SK-MEL-5 (cell line): ENCODE results near the gene RNF43. TPM values are rescaled to one million over a fixed set of nuclear protein-coding genes. Genes with fewer than 3 reads are reported as not detected.
A peak's percentile ranks its signal among the peaks of the same experiment; 100 is the strongest.

Experiments
- DNase-seq: peaks from one replicate; pipeline ENCODE4 v3.0.0-alpha.2; 2016; ENCODE audit warnings: low read depth, low spot score
- in situ Hi-C: cut with HindIII; loops from 2 replicates; pipeline ENCODE4 v1.10.0; 2016; ENCODE audit warnings: low sequenced_read_pairs, high pct_unique_total_duplicates, low pct_unique_long_range_greater_than_20kb
- polyA plus RNA-seq, 2 experiments: library from polyadenylated mRNA; depleted of rRNA; stranded (reverse); fragments of >200 nt; gene quantifications; 2 replicates each; pipeline ENCODE4 v1.2.3, GENCODE V29; 2015
- total RNA-seq: library from RNA; depleted of rRNA; stranded (reverse); fragments of >200 nt; shearing (Covaris generic); gene quantifications from 2 replicates; pipeline ENCODE4 v1.2.3, GENCODE V29; 2014; rRNA removed

Gene RNF43
- total RNA-seq = 5.2 and 5.6 TPM in 2 replicates
- 17.8 and 23.7 TPM in 2 replicates for polyA plus RNA-seq (2015; cell fraction: cytosol; rRNA removed)
- polyA plus RNA-seq (2015; cell fraction: nucleus; rRNA removed) = 11.9 and 15.5 TPM in 2 replicates

- in situ Hi-C loops = no loop called here
- DNase-seq = peak; percentile 100
Measured at GRCh38 chr17:58417300-58418092, at the start of gene RNF43. Gene RNF43 (minus strand): TSS chr17:58417534. CDS start chr17:58415577, 1,957 bp downstream.

GRCh38 chr17:58455491-58455890 is 38.2 kb upstream of the RNF43 start:
- no peak for DNase-seq
- in situ Hi-C loops = no loop called here

DNA sequence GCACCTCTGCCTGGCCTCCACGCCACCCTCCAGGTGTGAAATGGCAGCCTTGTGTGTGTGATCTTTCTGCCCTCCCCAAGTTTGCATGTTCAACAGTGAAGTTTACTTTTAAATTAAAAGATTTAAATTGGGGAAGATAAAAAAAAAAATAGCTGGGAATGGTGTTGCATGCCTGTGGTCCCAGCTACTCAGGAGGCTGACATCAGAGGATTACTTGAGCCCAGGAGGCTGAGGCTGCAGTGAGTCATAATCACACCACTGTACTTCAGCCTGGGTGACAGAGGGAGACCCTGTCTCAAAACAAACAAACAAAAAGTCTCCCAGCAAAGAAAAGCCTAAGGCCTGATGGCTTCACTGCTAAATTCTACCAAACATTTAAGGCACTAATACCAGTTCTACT is 35.4 kb upstream of the RNF43 start:
- in situ Hi-C loops = no loop called here
- peak; percentile 42 for DNase-seq

- DNase-seq = peak; percentile 95
- in situ Hi-C loops = no loop called here
Measured at GRCh38 chr17:58447039-58447975, 30.0 kb upstream of the RNF43 start.

GRCh38 chr17:58446086-58446485 is 28.8 kb upstream of the RNF43 start:
- in situ Hi-C loops = no loop called here
- peak; percentile 71 for DNase-seq

DNA sequence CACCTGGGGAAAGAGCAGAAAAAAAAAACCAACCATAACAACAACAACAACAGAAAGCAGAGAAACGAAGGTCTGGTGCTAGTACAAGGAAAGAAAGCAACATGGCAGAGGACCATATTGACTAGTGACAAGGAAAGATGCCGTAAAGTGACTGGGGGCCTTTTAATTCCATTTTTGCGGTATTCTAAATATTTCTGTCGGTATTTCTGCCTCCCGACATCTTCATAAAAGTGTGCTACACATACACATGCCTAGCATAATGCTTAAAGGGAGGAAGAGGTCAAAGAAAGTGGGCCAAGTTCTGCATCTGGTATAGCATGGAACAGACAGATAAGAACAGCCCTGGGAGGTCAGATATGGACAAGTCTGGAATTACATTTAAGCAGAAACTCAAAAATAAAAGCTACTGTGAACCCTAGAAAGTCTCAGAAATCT is 19.5 kb upstream of the RNF43 start:
- in situ Hi-C loops = no loop called here
- DNase-seq = no peak

DNA sequence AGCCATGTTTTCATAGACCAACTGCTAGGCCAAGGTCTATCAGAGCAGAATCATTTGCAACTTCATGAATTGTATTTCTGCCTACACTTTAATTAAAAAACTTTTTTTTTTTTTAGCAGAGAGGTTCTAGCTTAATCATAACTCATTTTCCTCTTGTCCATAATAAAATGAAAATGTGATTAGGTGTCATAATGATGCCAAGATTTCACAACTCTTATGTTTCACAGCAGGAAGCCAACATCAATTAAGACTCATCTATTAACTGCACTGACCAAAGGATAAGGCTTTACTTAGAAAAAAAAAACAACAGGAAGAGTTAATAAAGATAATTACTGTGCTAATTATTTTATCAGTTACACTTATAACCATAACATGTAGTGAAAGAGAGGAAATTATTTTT is 18.9 kb upstream of the RNF43 start:
- in situ Hi-C loops = no loop called here
- no peak for DNase-seq

- in situ Hi-C loops = no loop called here
- DNase-seq = peak; percentile 36
Measured at GRCh38 chr17:58432806-58433573, 15.7 kb upstream of the RNF43 start.

DNA sequence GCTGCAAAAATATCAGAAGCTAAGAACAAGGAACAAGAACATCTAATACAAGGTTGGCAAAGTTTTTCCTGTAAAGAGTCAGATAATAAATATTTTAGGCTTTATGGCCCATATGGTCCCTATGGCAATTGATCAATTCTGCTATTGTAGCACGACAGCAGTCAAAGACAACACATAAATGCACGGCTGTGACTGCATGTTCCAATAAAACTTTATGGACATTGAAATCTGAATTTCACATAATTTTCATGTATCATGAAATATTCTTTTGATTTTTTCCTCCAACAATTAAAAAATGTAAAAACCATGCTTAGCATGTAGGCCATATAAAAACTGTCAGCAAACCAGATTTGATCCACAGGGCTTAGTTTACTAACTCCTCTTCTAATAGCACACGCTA is 10.5 kb upstream of the RNF43 start:
- DNase-seq = no peak
- in situ Hi-C loops = loop anchor here (10.0 kb wide), 1 partner anchor 143 kb away; the partner anchor contains the start of gene MPO

GRCh38 chr17:58421711-58422110 is 4.4 kb upstream of the RNF43 start:
- in situ Hi-C loops = loop anchor here (10.0 kb wide), 1 partner anchor 137 kb away; the partner anchor contains the start of gene MPO
- no peak for DNase-seq

DNA sequence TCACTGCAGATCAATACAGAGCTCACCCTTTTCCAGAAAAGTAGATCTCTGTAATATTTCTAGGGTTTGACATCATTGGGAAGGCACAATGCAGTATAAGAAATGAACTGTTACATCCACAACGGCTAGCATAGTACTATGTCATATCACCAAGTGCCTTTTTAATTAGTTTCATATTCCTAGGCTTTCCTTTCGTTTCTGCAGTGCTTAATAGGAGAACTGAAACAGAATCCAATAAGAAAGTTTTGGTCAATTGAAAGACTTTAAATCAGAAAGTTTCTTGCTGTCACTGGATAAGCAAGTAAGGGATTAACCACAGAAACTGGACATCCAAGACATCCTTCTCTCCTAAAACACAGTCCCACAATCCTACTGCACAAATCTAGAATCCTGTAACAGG is 3.5 kb upstream of the RNF43 start:
- in situ Hi-C loops = loop anchor here (10.0 kb wide), 1 partner anchor 136 kb away; the partner anchor contains the start of gene MPO
- DNase-seq = no peak

DNA sequence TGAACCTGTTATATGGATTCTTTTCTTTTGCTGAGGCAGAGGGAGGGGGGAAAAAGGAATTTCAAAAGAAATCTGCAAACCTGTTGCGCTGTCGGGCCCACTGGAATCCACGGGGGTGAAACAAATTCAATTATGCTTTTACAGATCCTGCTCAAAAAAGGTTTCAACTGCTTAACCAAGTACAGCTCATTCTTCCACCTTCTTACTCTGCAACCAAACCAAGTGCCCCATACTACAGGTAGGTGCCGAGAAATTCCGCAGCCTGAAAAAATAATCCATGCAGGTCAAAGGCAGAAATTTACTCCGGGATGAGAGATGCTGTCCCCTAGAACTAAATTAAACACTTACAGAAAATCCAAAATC is 416 bp downstream of the RNF43 start:
- no peak for DNase-seq
- in situ Hi-C loops = no loop called here

GRCh38 chr17:58416396-58416795 is 938 bp downstream of the RNF43 start:
- no peak for DNase-seq
- in situ Hi-C loops = no loop called here

GRCh38 chr17:58415371-58416055 is 1.8 kb downstream of the RNF43 start:
- in situ Hi-C loops = no loop called here
- DNase-seq = peak; percentile 65

DNA sequence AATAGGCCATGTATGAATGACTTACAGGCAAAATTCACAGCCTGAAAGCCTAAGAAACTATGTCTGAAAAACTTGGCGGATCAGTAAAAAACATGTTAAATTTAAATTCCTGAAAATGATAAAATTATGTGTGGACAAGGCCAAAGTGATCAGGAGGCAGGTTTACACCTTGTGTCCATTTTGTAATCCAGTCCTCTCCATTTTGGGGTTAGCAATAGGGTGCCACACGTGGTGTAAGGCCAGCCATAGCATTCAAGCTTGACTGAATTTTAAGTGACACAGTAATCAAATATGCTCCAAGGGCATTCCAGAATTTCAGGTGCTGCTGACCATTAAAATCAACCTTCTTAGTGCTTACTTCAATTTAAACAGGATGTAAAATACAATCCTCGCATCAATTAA is 2.7 kb downstream of the RNF43 start:
- DNase-seq = no peak

DNA sequence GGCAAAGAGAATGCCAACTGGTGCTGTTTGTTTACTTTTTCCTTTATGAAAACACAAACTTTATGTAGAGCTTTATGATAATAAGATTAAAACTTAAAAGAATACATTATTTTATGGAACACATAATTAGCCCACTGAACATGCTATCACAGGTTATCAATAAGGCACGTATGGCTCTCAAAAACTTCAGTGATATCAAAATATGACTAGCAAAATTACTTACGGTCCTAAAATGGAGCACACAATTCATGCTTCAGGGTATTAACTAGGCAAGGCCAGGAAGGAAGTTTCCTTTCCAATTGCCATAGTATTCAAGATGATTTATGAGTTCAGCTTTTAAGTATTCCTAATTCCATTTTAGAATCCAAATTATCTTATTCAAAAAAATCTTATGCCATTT is 3.6 kb downstream of the RNF43 start:
- in situ Hi-C loops = no loop called here
- no peak for DNase-seq

More for the DNA sequence above, 2.7 kb downstream of the RNF43 start:
- in situ Hi-C loops = no loop called here
